ENCODE measurements around the gene SAFB2. TPM values are rescaled to one million over a fixed set of nuclear protein-coding genes. Genes with fewer than 3 reads are reported as not detected.
A peak's percentile ranks its signal among the peaks of the same experiment; 100 is the strongest.

SAFB2 gene
- polyA plus RNA-seq, 4 donors = 38.8 to 83.2 (median 79.3) TPM

DNA sequence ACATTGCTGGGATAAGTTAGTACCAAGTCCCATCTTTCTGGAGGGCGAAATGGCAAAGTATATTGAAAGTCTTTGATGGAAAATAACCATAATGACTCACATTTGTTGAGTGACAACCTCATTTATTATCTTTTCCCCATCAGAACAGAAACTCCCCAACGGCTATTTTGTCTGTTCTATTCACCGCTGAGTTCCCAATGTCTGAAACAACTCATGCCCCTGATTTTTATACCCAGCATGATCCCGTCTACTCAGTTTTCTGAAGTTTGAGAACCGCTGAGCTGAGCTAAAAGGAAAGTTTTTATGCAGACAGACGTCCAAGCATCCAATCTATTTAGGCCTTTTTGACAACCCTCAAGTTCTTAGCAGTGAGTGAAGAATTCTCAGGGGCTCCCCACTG, 47.0 kb downstream of the SAFB2 start:
- FAIRE-seq (no peak), DNase-seq (no peak)
- peaks cover 0 to 4% (median 0%) of the 10 kb centered on the region in 3 donors for H3K36me3 ChIP-seq (ENCODE audit: control insufficient read depth in 3 of 3, insufficient read depth in 2 of 3, low read depth in 1 of 3, low read length in 3 of 3)
- no peaks in the 10 kb centered on the region for H3K27me3 ChIP-seq (ENCODE audit: control insufficient read depth in 3 of 3, insufficient read depth in 3 of 3, low read length in 3 of 3)
- WGBS, 3 donors = 81 to 85% (median 82%) methylated on average over 6 of the region's 6 CpGs
- H3K27ac ChIP-seq (ENCODE audit: low read depth in 1 of 3, low read length in 2 of 3) = no peak overlapping the region
- H3K4me1 ChIP-seq (ENCODE audit: control insufficient read depth in 3 of 3, insufficient read depth in 2 of 3, low read depth in 1 of 3, low read length in 2 of 3) = no peaks in the 10 kb centered on the region
- no peaks in the 10 kb centered on the region for H3K9me3 ChIP-seq (ENCODE audit: control insufficient read depth in 2 of 2, insufficient read depth in 1 of 2, low read depth in 1 of 2, low read length in 1 of 2)
- H3K4me3 ChIP-seq (ENCODE audit: low read depth in 1 of 3, low read length in 3 of 3) = no peak overlapping the region

DNA sequence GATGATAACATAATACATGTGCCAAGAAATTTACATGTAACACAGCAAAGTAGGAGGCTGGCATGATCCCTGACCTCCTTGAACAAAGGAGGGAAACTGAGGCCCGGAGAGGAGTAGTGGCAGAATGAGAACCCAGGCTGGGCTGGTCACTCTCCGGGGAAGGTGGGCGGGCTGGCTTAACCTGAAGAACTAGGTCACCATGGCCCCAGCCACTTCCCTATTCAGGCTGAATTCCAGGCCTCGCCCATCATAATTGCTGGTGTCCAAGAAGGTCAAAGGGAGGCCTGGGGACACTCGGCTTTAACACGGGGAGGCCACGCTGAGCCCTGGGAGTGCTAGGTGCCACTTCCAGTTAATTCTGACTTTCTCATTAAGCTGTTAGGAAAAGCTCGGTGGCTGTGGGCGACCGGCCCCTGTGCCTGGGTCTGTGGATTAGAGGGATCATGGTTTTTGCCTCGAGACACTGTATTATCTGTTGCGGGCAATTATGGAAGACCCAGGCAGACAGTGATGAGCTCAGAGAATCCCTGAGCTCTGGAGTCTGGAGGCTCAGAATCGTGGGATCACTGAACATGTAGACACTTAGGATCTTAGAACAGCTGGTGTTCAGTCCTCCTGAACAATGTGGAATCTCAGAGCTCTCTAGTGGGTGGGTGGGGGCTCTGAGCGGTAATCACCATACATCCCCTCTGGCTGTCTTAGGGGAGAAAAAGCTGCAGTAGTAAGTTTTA, 49.9 kb downstream of the SAFB2 start:
- H3K4me1 ChIP-seq (ENCODE audit: control insufficient read depth in 3 of 3, insufficient read depth in 2 of 3, low read depth in 1 of 3, low read length in 2 of 3) = no peaks in the 10 kb centered on the region
- no peak overlapping the region for H3K4me3 ChIP-seq (ENCODE audit: low read depth in 1 of 3, low read length in 3 of 3)
- H3K27ac ChIP-seq (ENCODE audit: low read depth in 1 of 3, low read length in 2 of 3) = no peak overlapping the region
- H3K9me3 ChIP-seq (ENCODE audit: control insufficient read depth in 2 of 2, insufficient read depth in 1 of 2, low read depth in 1 of 2, low read length in 1 of 2) = no peaks in the 10 kb centered on the region
- H3K36me3 ChIP-seq (ENCODE audit: control insufficient read depth in 3 of 3, insufficient read depth in 2 of 3, low read depth in 1 of 3, low read length in 3 of 3) = no peaks in the 10 kb centered on the region
- peaks cover 0 to 5% (median 5%) of the 10 kb centered on the region in 3 donors for H3K27me3 ChIP-seq (ENCODE audit: control insufficient read depth in 3 of 3, insufficient read depth in 3 of 3, low read length in 3 of 3)
- 50 to 70% (median 63%) methylated on average over 14 of the region's 14 CpGs for WGBS, 3 donors
- DNase-seq = peak in 1 of 2 donors; percentile 62
- FAIRE-seq = no peak

DNA sequence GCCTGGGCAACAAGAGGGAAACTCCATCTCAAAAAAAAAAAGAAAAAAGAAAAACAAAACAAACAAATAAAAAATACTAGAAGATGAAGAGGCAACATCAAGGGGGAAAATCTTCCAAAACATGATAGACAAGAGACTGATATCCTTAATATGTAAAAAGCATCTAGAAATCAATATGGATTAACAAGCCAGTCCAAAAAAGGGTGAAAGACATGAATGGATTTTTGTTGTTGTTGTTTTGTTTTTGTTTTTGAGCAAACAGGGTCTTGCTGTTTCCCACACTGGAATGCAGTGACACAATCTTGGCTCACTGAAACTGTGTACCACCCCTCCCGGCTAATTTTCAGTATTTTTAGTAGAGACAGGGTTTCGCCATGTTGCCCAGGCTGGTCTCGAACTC, 50.8 kb downstream of the SAFB2 start:
- peaks cover 0 to 13% (median 9%) of the 10 kb centered on the region in 3 donors for H3K27me3 ChIP-seq (ENCODE audit: control insufficient read depth in 3 of 3, insufficient read depth in 3 of 3, low read length in 3 of 3)
- 94 to 97% (median 96%) methylated on average over 3 of the region's 3 CpGs for WGBS, 3 donors
- no peaks in the 10 kb centered on the region for H3K4me1 ChIP-seq (ENCODE audit: control insufficient read depth in 3 of 3, insufficient read depth in 2 of 3, low read depth in 1 of 3, low read length in 2 of 3)
- no peak overlapping the region for H3K27ac ChIP-seq (ENCODE audit: low read depth in 1 of 3, low read length in 2 of 3)
- H3K9me3 ChIP-seq (ENCODE audit: control insufficient read depth in 2 of 2, insufficient read depth in 1 of 2, low read depth in 1 of 2, low read length in 1 of 2) = no peaks in the 10 kb centered on the region
- no peak for FAIRE-seq
- no peak overlapping the region for H3K4me3 ChIP-seq (ENCODE audit: low read depth in 1 of 3, low read length in 3 of 3)
- no peaks in the 10 kb centered on the region for H3K36me3 ChIP-seq (ENCODE audit: control insufficient read depth in 3 of 3, insufficient read depth in 2 of 3, low read depth in 1 of 3, low read length in 3 of 3)
- no peak for DNase-seq

DNA sequence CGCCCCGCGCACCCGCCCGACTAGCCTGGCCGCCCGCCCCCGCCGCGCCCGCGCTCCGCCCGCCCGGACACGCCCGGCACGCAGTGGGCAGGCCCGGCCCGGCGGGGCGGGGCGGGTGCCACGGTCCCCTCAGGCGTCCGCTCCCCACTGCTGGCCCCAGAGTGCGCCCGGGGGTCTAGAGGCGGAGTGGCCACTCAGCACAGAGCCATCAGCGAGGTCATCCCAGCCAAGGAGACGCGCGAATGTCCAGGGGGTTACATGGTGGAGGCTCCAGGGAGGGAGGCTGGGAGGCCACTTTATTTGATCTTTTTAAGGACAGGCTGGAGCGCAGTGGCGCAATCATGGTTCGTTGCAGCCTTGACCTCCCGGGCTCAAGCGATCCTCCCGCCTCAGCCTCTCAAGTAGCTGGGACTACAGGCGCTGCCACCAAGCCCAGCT, 54.6 kb downstream of the SAFB2 start:
- peaks cover 0 to 29% (median 16%) of the 10 kb centered on the region in 3 donors for H3K27me3 ChIP-seq (ENCODE audit: control insufficient read depth in 3 of 3, insufficient read depth in 3 of 3, low read length in 3 of 3)
- 19 to 58% (median 30%) methylated on average over 13 to 40 of the region's 40 CpGs for WGBS, 3 donors

DNA sequence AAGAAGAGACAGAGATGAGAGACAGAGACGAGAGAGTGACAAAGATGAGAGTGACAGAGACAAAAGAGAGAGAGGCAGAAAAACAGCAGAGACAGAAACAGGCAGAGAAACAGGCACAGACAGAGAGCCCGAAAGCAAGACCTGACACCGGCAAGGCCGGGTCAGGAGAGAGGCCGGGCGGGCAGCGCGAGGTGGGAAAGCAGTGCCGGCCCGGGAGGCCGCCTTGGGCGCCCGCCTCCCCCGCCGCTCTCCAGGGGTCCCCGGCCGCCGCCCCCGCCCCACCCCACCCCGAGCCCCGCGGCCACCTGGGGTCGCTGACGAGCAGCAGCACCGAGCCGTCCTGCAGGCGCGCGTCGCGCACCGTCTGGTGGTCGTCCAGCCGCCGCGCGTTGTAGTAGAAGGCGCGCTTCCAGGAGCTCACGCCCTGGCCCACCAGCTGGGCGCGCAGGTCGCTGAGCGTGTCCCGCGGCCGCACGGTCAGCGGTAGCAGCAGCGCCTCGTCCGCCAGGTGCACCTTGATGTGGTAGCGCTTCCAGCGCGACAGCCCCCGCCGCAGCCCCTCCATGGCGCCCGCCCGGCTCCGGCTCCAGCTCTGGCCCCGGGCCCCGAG, 55.1 kb downstream of the SAFB2 start, which contains the start of gene TINCR:
TSS of gene TINCR (minus strand) at position 594 of the 610 bp plus-strand sequence.
- FAIRE-seq (no peak), DNase-seq (no peak)
- Histone ChIP-seq H3K27me3 (ENCODE audit: control insufficient read depth in 3 of 3, insufficient read depth in 3 of 3, low read length in 3 of 3) (peaks cover 0 to 29% (median 16%) of the 10 kb centered on the region in 3 donors), H3K27ac (ENCODE audit: low read depth in 1 of 3, low read length in 2 of 3) (no peak within 1 kb of the TSS), H3K9me3 (ENCODE audit: control insufficient read depth in 2 of 2, insufficient read depth in 1 of 2, low read depth in 1 of 2, low read length in 1 of 2) (no peaks in the 10 kb centered on the region), H3K4me1 (ENCODE audit: control insufficient read depth in 3 of 3, insufficient read depth in 2 of 3, low read depth in 1 of 3, low read length in 2 of 3) (no peaks in the 10 kb centered on the region), H3K4me3 (ENCODE audit: low read depth in 1 of 3, low read length in 3 of 3) (peak within 1 kb of the TSS in 2 of 3 donors; percentile 1 to 36), H3K36me3 (ENCODE audit: control insufficient read depth in 3 of 3, insufficient read depth in 2 of 3, low read depth in 1 of 3, low read length in 3 of 3) (no peaks in the 10 kb centered on the region)
- WGBS, 3 donors = 9 to 23% (median 15%) methylated on average over 17 to 63 of the region's 63 CpGs

More for the DNA sequence above, 54.6 kb downstream of the SAFB2 start:
- Histone ChIP-seq H3K4me3 (ENCODE audit: low read depth in 1 of 3, low read length in 3 of 3) (peak overlapping the region in 2 of 3 donors; percentile 1 to 36), H3K9me3 (ENCODE audit: control insufficient read depth in 2 of 2, insufficient read depth in 1 of 2, low read depth in 1 of 2, low read length in 1 of 2) (no peaks in the 10 kb centered on the region), H3K4me1 (ENCODE audit: control insufficient read depth in 3 of 3, insufficient read depth in 2 of 3, low read depth in 1 of 3, low read length in 2 of 3) (no peaks in the 10 kb centered on the region), H3K27ac (ENCODE audit: low read depth in 1 of 3, low read length in 2 of 3) (no peak overlapping the region), H3K36me3 (ENCODE audit: control insufficient read depth in 3 of 3, insufficient read depth in 2 of 3, low read depth in 1 of 3, low read length in 3 of 3) (no peaks in the 10 kb centered on the region)
- DNase-seq = no peak
- no peak for FAIRE-seq

DNA sequence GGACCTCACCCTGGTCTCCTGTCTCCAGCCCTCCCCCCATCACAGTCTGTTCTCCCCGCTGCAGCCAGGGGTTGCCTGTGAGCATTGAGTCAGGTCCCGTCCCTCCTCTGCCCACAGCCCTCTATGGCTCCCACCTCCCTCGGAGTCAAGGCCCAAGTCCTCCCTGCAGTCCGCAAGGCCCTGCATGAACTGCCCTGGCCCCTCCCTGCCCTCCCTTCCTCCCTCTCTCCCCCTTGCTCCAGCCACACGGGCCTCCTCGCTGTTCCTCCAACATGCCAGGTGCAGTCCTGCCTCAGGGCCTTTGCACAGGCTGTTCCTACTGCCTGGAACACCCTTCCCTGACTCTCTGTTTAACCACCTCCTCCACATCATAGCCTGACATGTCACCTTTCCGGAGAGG, 57.6 kb downstream of the SAFB2 start:
- no peak overlapping the region for H3K4me3 ChIP-seq (ENCODE audit: low read depth in 1 of 3, low read length in 3 of 3)
- no peaks in the 10 kb centered on the region for H3K4me1 ChIP-seq (ENCODE audit: control insufficient read depth in 3 of 3, insufficient read depth in 2 of 3, low read depth in 1 of 3, low read length in 2 of 3)
- FAIRE-seq = no peak
- H3K9me3 ChIP-seq (ENCODE audit: control insufficient read depth in 2 of 2, insufficient read depth in 1 of 2, low read depth in 1 of 2, low read length in 1 of 2) = peaks cover 0 to 9% of the 10 kb centered on the region in 2 donors
- peaks cover 0 to 30% (median 29%) of the 10 kb centered on the region in 3 donors for H3K27me3 ChIP-seq (ENCODE audit: control insufficient read depth in 3 of 3, insufficient read depth in 3 of 3, low read length in 3 of 3)
- H3K36me3 ChIP-seq (ENCODE audit: control insufficient read depth in 3 of 3, insufficient read depth in 2 of 3, low read depth in 1 of 3, low read length in 3 of 3) = no peaks in the 10 kb centered on the region
- 54 to 66% (median 56%) methylated on average over 7 of the region's 7 CpGs for WGBS, 3 donors
- DNase-seq = no peak
- H3K27ac ChIP-seq (ENCODE audit: low read depth in 1 of 3, low read length in 2 of 3) = no peak overlapping the region

DNA sequence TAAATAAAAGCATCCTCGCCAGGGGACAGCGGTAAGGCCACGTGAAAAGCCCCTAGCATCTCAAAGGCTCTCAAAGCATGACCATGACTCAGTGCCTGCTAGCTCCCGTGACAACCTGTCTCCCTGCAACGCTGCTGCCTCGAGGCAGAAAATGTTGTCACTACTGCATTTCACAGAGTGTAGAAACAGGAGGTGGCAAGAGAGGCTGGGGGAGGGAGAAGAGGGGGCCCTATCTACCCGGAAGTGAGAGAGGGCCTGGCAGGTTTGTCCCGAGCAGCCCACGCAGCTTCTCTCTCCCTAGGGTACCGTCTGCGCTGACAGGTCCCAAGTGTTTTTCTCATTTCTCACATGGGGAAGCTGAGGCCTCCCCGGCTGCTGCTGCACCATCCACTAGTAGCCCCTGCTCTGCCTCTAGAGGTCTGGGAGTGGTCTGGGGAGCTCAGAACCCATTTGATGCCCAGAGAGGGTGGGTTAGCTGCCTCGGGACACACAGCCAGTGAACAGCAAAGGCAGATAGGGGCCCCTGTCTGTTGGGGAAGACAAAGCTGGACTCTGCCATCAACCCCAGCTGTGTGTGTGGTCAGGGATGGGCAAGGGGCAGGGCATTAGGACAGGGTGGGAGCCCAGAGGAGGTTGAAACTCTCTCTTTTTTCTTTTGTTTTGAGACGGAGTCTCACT, 58.5 kb downstream of the SAFB2 start:
- Histone ChIP-seq H3K4me3 (ENCODE audit: low read depth in 1 of 3, low read length in 3 of 3) (no peak overlapping the region), H3K27ac (ENCODE audit: low read depth in 1 of 3, low read length in 2 of 3) (no peak overlapping the region), H3K36me3 (ENCODE audit: control insufficient read depth in 3 of 3, insufficient read depth in 2 of 3, low read depth in 1 of 3, low read length in 3 of 3) (no peaks in the 10 kb centered on the region), H3K9me3 (ENCODE audit: control insufficient read depth in 2 of 2, insufficient read depth in 1 of 2, low read depth in 1 of 2, low read length in 1 of 2) (peaks cover 0 to 9% of the 10 kb centered on the region in 2 donors), H3K4me1 (ENCODE audit: control insufficient read depth in 3 of 3, insufficient read depth in 2 of 3, low read depth in 1 of 3, low read length in 2 of 3) (no peaks in the 10 kb centered on the region), H3K27me3 (ENCODE audit: control insufficient read depth in 3 of 3, insufficient read depth in 3 of 3, low read length in 3 of 3) (peaks cover 0 to 30% (median 29%) of the 10 kb centered on the region in 3 donors)
- DNase-seq (no peak), FAIRE-seq (no peak)
- WGBS, 3 donors = 37 to 41% (median 41%) methylated on average over 13 to 14 of the region's 14 CpGs

DNA sequence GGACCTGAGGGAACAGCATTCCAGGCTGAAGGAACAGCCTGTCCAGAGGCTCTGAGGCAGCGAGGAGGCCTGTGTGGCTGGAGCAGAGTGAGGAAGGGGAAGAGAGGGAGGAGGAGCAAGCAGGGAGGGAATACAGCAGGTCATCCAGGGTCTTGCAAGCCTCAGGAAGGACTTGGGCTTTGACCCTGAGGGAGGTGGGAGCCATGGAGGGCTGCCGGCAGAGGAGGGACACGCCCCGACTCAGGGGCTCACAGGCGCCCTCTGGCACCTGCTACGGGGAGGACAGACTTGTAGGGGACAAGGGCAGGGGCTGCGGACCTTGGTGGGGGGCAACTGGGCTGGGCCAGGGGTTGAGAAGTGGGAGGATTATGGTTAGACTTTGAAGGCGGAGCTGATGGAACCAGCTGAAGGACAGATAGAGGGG, 59.6 kb downstream of the SAFB2 start:
- peaks cover 0 to 9% of the 10 kb centered on the region in 2 donors for H3K9me3 ChIP-seq (ENCODE audit: control insufficient read depth in 2 of 2, insufficient read depth in 1 of 2, low read depth in 1 of 2, low read length in 1 of 2)
- H3K4me3 ChIP-seq (ENCODE audit: low read depth in 1 of 3, low read length in 3 of 3) = no peak overlapping the region
- H3K27ac ChIP-seq (ENCODE audit: low read depth in 1 of 3, low read length in 2 of 3) = no peak overlapping the region
- H3K4me1 ChIP-seq (ENCODE audit: control insufficient read depth in 3 of 3, insufficient read depth in 2 of 3, low read depth in 1 of 3, low read length in 2 of 3) = no peaks in the 10 kb centered on the region
- H3K36me3 ChIP-seq (ENCODE audit: control insufficient read depth in 3 of 3, insufficient read depth in 2 of 3, low read depth in 1 of 3, low read length in 3 of 3) = no peaks in the 10 kb centered on the region
- H3K27me3 ChIP-seq (ENCODE audit: control insufficient read depth in 3 of 3, insufficient read depth in 3 of 3, low read length in 3 of 3) = peaks cover 0 to 28% (median 26%) of the 10 kb centered on the region in 3 donors
- FAIRE-seq = no peak
- 33 to 43% (median 41%) methylated on average over 8 of the region's 8 CpGs for WGBS, 3 donors
- no peak for DNase-seq

Data from small intestine (tissue), 7 donors.